GM12878 (cell line): Measurements from ENCODE around the gene PPM1K. TPM values are rescaled to one million over a fixed set of nuclear protein-coding genes. Genes with fewer than 3 reads are reported as not detected.

ENCODE experiments used
- ATAC-seq: fragments of 200-7000 bp; cut with Tn5 transposase; 3 replicates; pipeline ENCODE4 v1.9.1; 2020; ENCODE audit warnings: mild to moderate bottlenecking, moderate library complexity
- BruUV-seq: library from RNA; stranded (reverse); fragments of 400-500 nt; replicated peaks from 2 replicates; lab custom pipeline; 2021; lab: Mats Ljungman, UMichigan
- CTCF ChIA-PET: fragments of 300-600 bp; sonication (Branson Sonifier 250); formaldehyde crosslinking; extraction: SDS; loops from one replicate; lab custom pipeline; 2021; ENCODE audit warnings: inconsistent platforms; lab: Yijun Ruan, JAX
- POLR2A ChIA-PET: fragments of 350-600 bp; formaldehyde crosslinking; extraction: SDS; loops from one replicate; lab custom pipeline; 2021; ENCODE audit warnings: inconsistent platforms; lab: Charles Lee
- RAD21 ChIA-PET: fragments of 300-600 bp; sonication (Branson Sonifier 250); formaldehyde crosslinking; loops from one replicate; lab custom pipeline; 2023; ENCODE audit warnings: antibody characterized with exemption; ENCODE audit not compliant: unreplicated experiment; lab: Charles Lee
- SMC1A ChIA-PET: fragments of 300-600 bp; sonication (Branson Sonifier 250); formaldehyde crosslinking; loops from one replicate; lab custom pipeline; 2023; ENCODE audit not compliant: unreplicated experiment, uncharacterized antibody; lab: Charles Lee
- DNase-seq: peaks from one replicate; pipeline ENCODE4 v3.0.0-alpha.2; 2011; ENCODE audit warnings: low read depth, low spot score
- FAIRE-seq: peaks from 3 replicates; lab custom pipeline; 2011; peaks lifted over from hg19 to GRCh38; lab: Jason Lieb, UNC
- H2AFZ ChIP-seq: 2 replicates; pipeline ENCODE4 v1.6.0; 2011; ENCODE audit warnings: low read depth, low read length, control low read depth; ENCODE audit not compliant: control insufficient read depth
- H3K27ac ChIP-seq: 2 replicates; pipeline ENCODE4 v1.5.1; 2011; ENCODE audit warnings: control low read depth; ENCODE audit not compliant: control insufficient read depth, insufficient read depth
- H3K27me3 ChIP-seq, 2 experiments: replicated peaks in 1 of 2; 2 replicates each; pipeline versions ENCODE4 v1.6.0 to v1.6.1; 2011; ENCODE audit warnings: low read length in 1 of 2; ENCODE audit not compliant: control insufficient read depth in 2 of 2, insufficient read depth in 2 of 2
- H3K36me3 ChIP-seq, 2 experiments: 2 replicates each; pipeline ENCODE4 v1.5.1; 2011; ENCODE audit warnings: low read length in 1 of 2; ENCODE audit not compliant: control insufficient read depth in 2 of 2, insufficient read depth in 2 of 2
- H3K4me1 ChIP-seq: 2 replicates; pipeline ENCODE4 v1.6.1; 2011; ENCODE audit warnings: mild to moderate bottlenecking, low read length, moderate library complexity, mixed read lengths; ENCODE audit not compliant: control insufficient read depth, insufficient read depth
- H3K4me2 ChIP-seq: 2 replicates; pipeline ENCODE4 v1.6.0; 2011; ENCODE audit warnings: control low read depth; ENCODE audit not compliant: control insufficient read depth, insufficient read depth
- H3K4me3 ChIP-seq: fragments of 200-600 bp; sonication (generic); 2 replicates; pipeline ENCODE4 v1.5.1; 2016
- H3K79me2 ChIP-seq: 2 replicates; pipeline ENCODE4 v1.6.0; 2011; ENCODE audit warnings: low read length; ENCODE audit not compliant: control insufficient read depth, insufficient read depth
- H3K9ac ChIP-seq: 2 replicates; pipeline ENCODE4 v1.8.0; 2011; ENCODE audit warnings: low read length, control low read depth, mixed read lengths; ENCODE audit not compliant: control insufficient read depth, insufficient read depth
- H3K9me3 ChIP-seq: replicated peaks from 3 replicates; pipeline ENCODE4 v1.5.1; 2011; ENCODE audit warnings: mild to moderate bottlenecking, low read length; ENCODE audit not compliant: control insufficient read depth, insufficient read depth
- H4K20me1 ChIP-seq: 2 replicates; pipeline ENCODE4 v1.6.0; 2011; ENCODE audit not compliant: control insufficient read depth, insufficient read depth
- BRCA1 ChIP-seq: IDR thresholded peaks from 2 replicates; pipeline ENCODE4 v1.6.1; 2011; ENCODE audit warnings: low read depth, low read length, improper control_type of control experiment
- CBX5 ChIP-seq: sonication (generic); IDR thresholded peaks from 2 replicates; pipeline ENCODE4 v1.6.1; 2016; ENCODE audit warnings: low read depth, moderate library complexity, mild to moderate bottlenecking, inconsistent platforms
- ELK1 ChIP-seq: IDR thresholded peaks from 2 replicates; pipeline ENCODE4 v1.6.1; 2012; ENCODE audit warnings: low read depth, low read length, improper control_type of control experiment
- EZH2 ChIP-seq: IDR thresholded peaks from 2 replicates; pipeline ENCODE4 v1.6.1; 2012; ENCODE audit warnings: low read depth, mild to moderate bottlenecking, control low read depth, inconsistent platforms, low read length, borderline replicate concordance; ENCODE audit not compliant: control insufficient read depth
- PAX8 ChIP-seq: fragments of 450-650 bp; IDR thresholded peaks from 2 replicates; pipeline ENCODE4 v1.6.1; 2017; ENCODE audit warnings: mild to moderate bottlenecking, moderate library complexity
- REST ChIP-seq: IDR thresholded peaks from 2 replicates; pipeline ENCODE4 v1.6.1; 2012; ENCODE audit warnings: mild to moderate bottlenecking, low read depth, low read length
- USF1 ChIP-seq: IDR thresholded peaks from 2 replicates; pipeline ENCODE4 v1.6.1; 2011; ENCODE audit warnings: borderline replicate concordance, low read depth, mild to moderate bottlenecking, moderate library complexity, mixed read lengths, low read length; ENCODE audit not compliant: insufficient read depth; ENCODE audit errors: extremely low read length
- USF2 ChIP-seq: IDR thresholded peaks from 2 replicates; pipeline ENCODE4 v1.6.1; 2011; ENCODE audit warnings: low read depth, low read length, improper control_type of control experiment, borderline replicate concordance
- ZNF384 ChIP-seq: IDR thresholded peaks from 2 replicates; pipeline ENCODE4 v1.6.1; 2012; ENCODE audit warnings: low read depth, mild to moderate bottlenecking, low read length, improper control_type of control experiment, borderline replicate concordance
- WGBS: methylation state at CpG from one replicate; pipeline ENCODE4 v1.1.6; 2016; ENCODE audit warnings: low lambda C conversion rate; ENCODE audit not compliant: insufficient replicate concordance, insufficient coverage; ENCODE audit errors: missing lambda C conversion rate; 5-methylcytosine and 5-hydroxymethylcytosine counted together
- in situ Hi-C: fragments of 300-500 bp; cut with MboI; formaldehyde crosslinking; loops from 9 replicates; pipeline ENCODE4 v1.14.3; 2018; ENCODE audit warnings: mixed read lengths
- intact Hi-C: fragments of 100-400 bp; cut with micrococcal nuclease; formaldehyde crosslinking; loops from one replicate; pipeline ENCODE4 v1.14.2; 2022; ENCODE audit not compliant: unreplicated experiment
- polyA plus RNA-seq, 11 experiments: library from polyadenylated mRNA; depleted of rRNA in 4 of 11; unstranded in 6 of 11; stranded (reverse) in 5 of 11; fragments of >200 nt; fragmentation: Nextera tagmentation in 4 of 11; fragmentation: Illumina TruSeq in 1 of 11; extraction: Ambion mirVana in 4 of 11; extraction: Trizol in 1 of 11; gene quantifications; 1 replicate in 1 of 11; 2 replicates in 10 of 11; pipeline versions ENCODE4 v1.2.1 to v1.2.3, GENCODE V29; 2011 to 2016; ENCODE audit warnings: inconsistent platforms in 2 of 11, missing spikeins in 2 of 11, low read depth in 1 of 11
- total RNA-seq, 4 experiments: library from RNA; depleted of rRNA in 3 of 4; stranded (reverse); fragments of >200 nt in 3 of 4; fragmentation: Illumina TruSeq in 1 of 4; extraction: Trizol in 1 of 4; gene quantifications; 2 replicates each; pipeline versions ENCODE4 v1.2.1 to v1.2.3, GENCODE V29; 2013 to 2021

Gene PPM1K
- total and polyA plus RNA-seq, 10 of the 15 experiments (the other 5 are each of a cell fraction or from before 2014, with no cell fraction given), result 25.0 to 79.1 (median 36.9) TPM

- ChIA-PET RAD21 (interaction anchor here (1.3 to 4.7 kb wide), 2 partner anchors 104 to 300 kb away, joined by 4 to 106 read pairs; no protein-coding TSS in a partner anchor), SMC1A (interaction anchor here (0.9 to 4.8 kb wide), 5 partner anchors 151 to 359 kb away, joined by 3 to 112 read pairs (median 4); partner anchors contain the start of gene HERC5), POLR2A (no interaction called here), CTCF (interaction anchor here (0.7 to 7.4 kb wide), 11 partner anchors 9 to 749 kb away, joined by 3 to 172 read pairs (median 3); no protein-coding TSS in a partner anchor)
- 61% methylated on average over 6 of the region's 6 CpGs for WGBS
- no peak for ATAC-seq
- no peak for DNase-seq
- H3K36me3 ChIP-seq, result no peaks in the 10 kb centered on the region
- no TSS peak for BruUV-seq
- no peak overlapping the region for H3K4me3 ChIP-seq
- no peaks in the 10 kb centered on the region for H3K4me1 ChIP-seq
- intact Hi-C loops, result loop anchor here (5.0 kb wide), 1 partner anchor 806 kb away; no protein-coding TSS in a partner anchor
- no peaks in the 10 kb centered on the region; the same call in 2 of the 3 replicates for H3K9me3 ChIP-seq
- H2AFZ ChIP-seq, result no peak overlapping the region
- H3K27me3 ChIP-seq, result no peaks in the 10 kb centered on the region
- H3K9ac ChIP-seq, result no peak overlapping the region
- TF ChIP-seq EZH2, result no peak
- no peak for TF ChIP-seq PAX8
- no peak for TF ChIP-seq CBX5
- no peak for TF ChIP-seq ELK1
- no peak for TF ChIP-seq USF1
- TF ChIP-seq USF2, result no peak
- TF ChIP-seq BRCA1, result no peak
- no peak for TF ChIP-seq ZNF384
- no peak for TF ChIP-seq REST
- no peaks in the 10 kb centered on the region for H3K79me2 ChIP-seq
- H3K4me2 ChIP-seq, result no peak overlapping the region
- no peak overlapping the region for H3K27ac ChIP-seq
- no peak for FAIRE-seq
- H4K20me1 ChIP-seq, result no peaks in the 10 kb centered on the region
- in situ Hi-C loops, result loop anchor here (5.0 to 25.0 kb wide), 2 partner anchors 301 to 529 kb away; no protein-coding TSS in a partner anchor
Measured at GRCh38 chr4:88216395-88216794, 68.0 kb downstream of the PPM1K start.
